NCI-H82 (cell line): ENCODE results near the gene NMNAT3.

Source experiments
- DNase-seq: peaks from one replicate; lab custom pipeline; 2025; lab: John Stamatoyannopoulos, UW

The NMNAT3 gene

DNA sequence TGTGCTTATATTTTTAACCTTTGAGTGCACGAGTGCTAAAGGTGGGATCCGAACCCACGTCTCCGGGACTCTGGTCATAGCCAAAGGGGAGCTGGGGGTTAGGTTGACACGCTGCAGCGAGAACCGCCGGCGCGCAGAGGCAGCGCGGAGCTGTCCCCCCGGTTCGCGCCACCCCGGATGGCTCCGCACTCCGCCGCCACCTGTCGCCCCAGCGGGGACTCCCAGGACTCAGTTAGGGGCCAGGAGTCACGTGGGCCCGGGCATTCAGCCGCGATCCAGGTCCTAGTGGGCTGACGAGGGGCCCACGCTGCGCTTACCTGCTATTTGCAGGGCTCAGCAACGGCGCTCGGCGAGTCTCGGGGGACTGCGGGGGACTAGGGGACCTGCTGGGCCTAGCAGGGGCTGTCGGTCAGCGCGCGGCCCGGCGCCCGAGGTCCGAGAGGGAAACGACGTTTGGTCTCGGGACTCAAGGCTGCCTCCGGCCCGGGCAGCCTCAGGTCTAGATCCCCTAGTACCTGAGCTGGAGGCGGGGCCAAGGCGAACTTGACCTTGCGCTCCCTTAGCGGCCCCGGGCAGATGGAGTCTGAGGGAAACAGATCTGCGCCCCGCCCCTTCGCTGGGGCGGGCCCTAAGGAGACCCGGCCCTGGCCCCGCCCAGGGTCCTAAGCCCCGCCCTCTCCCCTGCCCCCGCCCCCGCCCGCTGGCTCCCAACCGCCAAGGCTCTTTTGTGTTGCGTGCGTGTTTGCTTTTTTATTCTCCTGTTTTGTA is at the start of gene NMNAT3:
NMNAT3 (minus strand) TSS at position 585 of the 768 bp plus-strand sequence. CDS start 50,248 bp downstream, outside the sequence.
- DNase-seq: no peak

DNA sequence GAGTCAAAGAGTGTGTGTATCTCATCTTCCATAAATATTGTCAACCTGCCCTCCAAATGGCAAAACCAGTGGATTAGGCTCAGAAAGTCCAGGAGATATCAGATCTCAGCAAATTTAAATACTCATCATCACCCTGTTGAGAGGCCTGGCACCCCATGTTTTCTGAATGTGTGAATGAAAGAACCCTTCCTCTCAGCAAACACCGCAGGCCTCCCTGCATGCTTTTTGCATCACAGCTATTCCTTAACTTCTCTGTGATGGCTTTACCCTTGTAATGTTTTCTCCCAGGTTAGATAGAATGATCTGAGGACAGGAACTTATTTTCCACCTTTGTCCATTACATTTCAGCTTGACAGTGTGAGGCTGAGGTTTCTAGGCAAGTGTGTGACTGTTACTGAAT is 43.6 kb upstream of the NMNAT3 start:
- no peak for DNase-seq

DNA sequence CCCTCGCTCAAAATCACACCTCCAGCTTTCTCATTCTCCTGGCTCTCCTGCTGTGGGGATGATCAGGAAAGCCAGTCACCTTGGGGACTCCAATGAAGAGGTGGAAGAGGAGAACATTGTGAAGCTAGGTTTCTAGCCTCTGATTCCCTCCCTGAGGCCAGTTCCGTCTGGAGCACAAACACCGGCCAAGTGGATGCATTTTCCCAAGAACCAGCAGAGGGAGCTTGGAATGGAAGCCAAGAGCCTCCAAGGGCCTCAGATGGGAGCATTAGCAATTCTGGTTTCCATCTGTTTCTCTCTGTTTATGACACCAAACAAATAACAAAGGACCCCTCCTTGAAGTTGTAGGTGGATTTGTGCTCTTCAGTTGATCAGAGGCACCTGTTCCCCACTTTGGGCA is 40.6 kb upstream of the NMNAT3 start:
- DNase-seq: peak; percentile 77

DNA sequence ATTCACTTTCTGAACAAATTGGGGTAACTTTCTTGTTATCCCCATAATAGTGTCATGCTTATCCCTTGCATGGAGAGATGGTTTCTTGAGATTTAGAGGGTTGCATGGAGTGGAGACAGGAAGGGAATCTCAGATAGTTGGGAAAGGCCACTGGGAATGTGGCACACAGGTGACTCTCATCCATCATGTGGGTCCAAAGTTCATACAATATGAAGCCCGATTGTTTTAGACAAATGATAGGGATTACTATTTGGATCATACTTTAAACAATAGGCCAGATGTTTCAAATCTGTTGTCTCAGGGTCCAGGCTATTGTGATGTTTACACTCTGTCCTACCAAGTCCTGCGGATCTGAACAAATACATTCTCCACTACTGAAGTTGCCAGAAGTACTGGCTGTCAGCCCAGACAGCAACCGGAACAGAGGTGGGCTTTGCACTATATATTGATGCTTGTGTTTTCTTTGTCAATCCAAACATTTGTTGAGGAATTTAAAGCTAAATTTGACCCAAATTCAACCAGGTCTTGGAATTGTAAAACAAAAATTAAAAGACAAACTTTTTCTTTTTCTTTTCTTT is 39.2 kb upstream of the NMNAT3 start:
- no peak for DNase-seq

DNA sequence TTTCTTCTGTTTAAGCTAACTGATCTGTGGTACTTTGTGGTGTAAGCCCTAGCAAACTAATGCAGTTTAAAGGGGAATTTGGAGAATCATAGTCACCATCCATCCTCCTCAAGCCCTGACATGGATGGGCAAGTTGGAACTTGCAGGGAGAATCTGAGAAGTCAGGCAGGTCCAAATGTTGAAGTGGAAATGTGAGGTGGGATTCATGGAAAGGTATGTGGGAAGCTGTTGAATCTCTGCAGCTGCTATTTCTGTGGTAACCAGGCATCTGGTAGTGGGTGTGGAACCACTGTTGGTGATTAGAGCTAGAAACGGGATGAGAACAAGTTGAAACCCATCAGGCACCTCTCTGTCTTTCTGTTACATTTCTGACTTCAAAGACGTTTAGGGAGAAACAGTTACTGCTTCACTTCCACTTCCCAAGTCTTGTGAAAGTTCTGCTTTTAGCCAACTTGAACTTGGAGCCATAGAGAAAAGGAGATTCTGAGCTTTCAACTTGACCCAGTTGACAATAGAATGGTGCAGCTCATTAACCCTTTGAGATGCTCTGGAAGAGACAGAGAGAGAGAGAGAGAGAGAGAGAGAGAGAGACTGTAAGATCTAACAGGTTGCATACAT is 38.1 kb upstream of the NMNAT3 start:
- DNase-seq: no peak

DNA sequence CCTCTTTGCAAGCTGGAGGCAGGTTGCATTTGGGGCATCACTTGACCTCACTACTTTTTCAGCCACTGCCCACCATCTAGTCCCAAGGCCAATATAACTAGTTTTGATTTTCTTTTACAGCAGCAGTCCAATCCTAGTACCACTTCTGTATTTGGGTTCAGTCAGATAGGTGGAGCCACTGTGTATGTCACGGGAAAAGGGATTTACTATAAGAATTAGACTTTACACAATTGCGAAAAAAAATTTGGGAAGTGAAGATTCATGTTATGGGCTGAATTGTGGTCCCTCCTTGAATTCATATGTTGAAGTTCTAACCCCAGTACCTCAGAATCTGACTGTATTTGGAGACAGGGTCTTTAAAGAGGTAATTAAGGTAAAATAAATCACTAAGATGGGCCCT is 37.4 kb upstream of the NMNAT3 start:
- no peak for DNase-seq

DNA sequence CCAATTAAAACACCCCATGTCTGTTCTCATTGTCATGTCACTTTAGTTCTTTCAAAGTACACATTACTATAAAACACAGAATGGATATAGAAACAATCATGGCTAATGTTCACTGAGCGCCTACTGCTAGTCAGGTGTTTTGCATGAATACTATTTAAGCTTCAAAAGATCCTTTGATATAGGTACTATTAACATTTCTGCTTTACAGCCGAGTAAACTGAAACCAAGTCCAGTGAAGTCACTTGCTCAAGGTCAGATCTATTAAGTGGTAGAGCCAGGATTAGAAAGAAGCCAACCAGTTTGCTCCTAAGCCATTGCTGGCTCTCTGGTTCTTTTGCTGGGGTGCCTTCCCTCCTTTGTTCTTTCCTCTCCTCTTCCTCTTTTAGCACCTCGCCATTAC is 32.4 kb upstream of the NMNAT3 start:
- DNase-seq: peak; percentile 13

DNA sequence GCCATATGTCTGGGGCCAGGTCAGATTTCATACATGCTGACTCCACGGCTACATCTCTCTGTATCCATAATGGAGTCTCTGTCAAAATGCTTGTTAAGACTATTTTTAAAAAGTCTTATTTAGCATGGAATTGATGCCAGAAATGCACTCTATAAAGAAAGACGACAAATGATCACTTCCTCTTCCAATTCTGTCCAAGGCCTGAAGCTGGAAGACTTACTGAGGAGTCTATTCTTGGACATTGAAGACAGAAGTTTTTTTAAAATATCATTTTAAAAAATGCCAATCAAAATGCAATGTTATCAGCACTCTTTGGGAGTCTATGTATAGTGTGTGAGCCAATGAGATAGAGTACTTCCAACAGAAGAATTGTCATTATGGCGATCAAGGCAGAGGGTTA is 27.9 kb upstream of the NMNAT3 start:
- DNase-seq: no peak

DNA sequence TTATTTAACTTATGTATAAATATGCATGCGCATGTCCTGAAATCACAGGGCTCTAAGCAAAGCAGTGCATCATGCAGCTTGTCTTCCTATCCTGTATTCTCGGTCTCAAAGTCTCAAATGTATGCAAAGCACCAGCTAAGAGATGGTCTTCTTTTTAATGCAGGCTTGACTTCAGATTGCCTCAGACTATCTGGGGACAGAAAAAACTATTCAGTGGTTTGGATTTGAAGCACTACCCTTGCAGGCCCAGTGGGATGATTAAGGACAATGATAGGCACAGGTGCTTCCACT is 18.5 kb upstream of the NMNAT3 start:
- no peak for DNase-seq

DNA sequence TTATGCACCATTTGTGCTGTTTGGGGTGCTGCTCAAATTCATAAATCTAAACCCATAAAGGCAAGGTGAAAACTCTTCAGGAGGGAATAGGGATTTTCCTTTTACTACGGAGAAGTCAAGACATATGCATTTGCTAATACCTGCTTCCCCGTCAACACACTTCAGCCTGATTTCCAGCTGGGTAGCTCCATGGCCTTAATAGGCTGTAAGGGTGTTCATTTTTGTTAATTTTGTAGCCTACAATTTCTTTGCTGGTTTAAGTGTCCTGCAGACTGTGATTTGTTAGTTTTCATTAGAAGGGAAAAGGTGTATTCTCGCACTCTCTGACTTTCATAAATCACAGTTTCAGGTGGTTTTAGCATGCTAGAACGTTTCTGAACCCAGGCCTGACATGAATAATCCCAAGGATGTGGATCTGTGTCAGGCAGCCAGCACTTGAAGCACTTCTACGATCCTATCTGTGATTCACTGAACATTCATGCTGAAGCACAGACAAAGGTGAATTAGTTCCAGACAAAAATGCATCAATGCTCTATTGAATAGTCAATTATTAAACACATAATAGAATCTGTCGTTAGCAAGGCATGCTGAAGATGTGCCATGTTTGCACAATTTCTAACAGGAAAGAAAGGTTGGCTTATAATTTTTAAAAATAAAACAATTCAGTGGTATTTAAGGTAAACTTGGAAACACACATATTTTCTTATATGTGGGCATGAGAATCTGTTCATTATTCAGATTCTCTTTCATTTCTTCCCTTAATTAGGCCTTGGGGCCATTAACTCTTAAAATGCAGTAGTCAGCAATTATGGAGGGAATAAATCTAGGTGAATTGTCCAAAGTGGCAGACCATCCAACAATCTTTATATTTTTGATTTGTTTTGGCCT is 17.9 kb upstream of the NMNAT3 start:
- DNase-seq: no peak

DNA sequence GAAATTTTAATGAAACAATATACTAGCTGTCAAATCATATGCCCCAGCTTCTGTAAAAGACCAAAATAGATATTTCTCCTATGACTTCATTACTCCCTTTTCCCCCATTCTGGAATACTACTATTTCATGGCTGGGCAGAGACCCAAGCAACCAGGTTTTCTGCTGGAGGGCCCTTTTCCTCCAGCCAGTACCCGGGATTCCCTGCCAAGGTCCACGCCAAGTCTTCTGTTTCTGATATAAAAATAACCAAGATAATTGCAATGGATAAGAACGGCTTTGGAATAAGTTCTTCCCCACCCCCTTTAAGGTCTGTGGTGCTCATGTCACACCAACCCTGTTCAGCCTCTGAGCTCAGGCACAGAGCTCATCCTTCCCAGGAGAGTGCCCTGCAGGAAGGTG is 17.2 kb upstream of the NMNAT3 start:
- DNase-seq: no peak

DNA sequence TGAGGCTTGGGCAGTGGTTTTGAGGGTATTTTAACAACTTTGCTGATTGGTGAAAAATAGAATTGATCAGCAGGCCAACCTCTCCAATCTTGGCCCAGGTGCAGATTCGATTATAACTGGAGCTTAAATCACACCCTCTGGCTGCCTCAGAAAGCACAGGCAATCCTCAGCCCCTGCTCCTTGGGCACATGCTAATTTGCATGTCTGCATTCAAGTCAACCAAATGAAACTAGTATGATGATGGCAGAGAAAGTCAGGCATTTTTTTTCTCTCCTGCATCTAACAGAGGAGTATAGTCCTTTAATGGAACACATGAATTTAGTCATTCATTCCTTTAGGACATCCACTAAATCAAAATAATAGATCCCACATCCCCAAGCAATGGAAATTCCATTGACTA is 16.8 kb upstream of the NMNAT3 start:
- no peak for DNase-seq

DNA sequence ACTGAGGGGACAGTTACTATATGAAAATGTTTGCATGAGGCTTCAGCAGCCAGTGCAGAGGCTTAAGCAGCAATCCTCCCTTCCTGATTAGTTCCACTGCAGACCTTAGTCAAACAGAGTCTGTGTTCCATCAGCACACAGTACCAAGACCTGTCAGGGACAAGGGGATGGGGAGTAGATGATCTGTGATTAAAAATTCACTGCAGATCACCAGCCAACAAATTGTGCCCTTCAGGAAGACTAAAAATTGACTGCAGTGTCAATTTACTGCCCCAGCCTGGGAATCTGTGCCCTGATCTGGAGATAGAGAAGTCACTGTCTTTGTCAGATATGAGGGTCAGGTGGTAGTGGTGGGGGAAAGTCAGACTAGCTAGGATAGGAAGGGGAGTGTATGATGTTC is 13.8 kb upstream of the NMNAT3 start:
- no peak for DNase-seq

DNA sequence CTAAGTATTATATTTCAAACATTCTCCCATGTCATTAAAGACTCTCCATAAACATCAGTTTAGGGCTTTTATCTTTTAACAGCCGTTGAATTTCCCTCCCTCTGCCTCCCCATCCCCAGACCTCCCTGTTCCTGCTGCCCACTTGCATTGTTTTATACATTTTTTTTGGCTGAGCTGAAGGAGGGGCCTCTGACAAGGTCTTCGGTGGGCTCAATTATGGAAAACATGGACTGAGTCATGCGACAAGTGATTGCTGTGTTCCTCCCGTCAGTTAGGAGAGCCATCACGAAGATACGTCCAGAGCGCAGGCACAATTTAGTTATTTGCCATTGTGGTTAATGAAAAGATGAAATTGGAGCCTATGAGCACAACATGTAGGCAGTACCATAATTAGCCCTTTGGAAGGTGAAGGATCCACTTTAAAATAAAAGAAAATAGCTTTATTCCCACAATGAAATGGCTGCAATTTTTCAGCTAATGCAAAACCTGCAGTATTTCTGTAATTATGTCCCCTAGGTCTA is 12.0 kb upstream of the NMNAT3 start:
- no peak for DNase-seq

DNA sequence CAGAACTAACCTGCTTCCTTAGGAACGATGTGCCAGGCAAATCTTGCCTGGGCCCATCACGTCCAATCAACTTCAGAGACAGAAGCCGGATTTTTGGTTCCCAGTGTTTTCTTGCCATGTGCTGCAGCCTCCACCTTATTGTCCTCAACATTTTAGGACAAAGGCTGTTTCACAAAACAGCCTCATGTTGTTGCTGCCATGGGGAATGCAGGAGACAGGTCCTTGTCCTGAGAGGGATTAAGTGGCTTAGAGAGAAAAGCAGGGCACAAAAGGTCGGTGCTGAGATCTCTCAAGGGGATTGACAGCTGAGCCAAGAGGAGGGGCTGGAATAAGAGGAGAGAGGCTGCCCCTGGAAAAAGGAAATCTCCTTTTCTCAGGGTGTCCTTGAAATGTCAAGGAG is 11.3 kb upstream of the NMNAT3 start:
- DNase-seq: peak; percentile 96

DNA sequence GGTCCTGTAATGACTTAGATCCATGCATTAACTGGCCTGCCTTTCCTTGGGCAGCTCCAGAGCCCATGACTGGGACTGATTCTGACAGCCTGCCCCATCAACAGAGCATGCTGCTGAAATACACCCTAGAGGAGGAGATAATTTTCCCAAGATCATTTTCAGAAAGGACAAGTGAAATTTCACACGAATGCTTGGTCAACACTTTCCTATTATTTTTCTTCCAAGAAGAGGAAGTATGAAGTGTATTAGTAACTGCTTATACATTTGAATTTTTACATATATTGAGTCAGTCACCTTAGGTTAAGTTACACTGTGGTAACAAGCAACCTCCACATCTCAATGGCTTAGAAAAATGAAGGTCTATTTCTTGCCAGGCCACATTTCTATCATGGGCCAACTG is 9.7 kb upstream of the NMNAT3 start:
- no peak for DNase-seq

DNA sequence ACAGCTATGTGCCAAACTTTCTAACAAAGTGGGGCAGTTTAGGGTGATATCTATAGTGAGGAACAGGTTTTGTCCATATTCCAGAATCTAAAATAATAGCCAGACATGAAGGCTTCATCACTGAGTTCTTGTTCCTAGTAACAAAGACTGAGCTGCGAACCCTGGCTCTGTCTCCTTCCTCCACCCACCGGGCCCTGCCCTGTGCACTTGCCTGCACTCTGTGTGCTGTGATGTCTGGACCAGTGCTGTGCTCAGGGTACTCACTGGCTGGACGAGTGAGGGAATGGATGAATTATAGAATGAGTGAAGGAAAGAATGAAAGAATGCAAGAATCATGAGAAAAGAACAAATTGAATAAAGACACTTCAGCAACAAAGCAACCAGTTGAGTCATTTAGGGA is 8.9 kb upstream of the NMNAT3 start:
- DNase-seq: no peak

DNA sequence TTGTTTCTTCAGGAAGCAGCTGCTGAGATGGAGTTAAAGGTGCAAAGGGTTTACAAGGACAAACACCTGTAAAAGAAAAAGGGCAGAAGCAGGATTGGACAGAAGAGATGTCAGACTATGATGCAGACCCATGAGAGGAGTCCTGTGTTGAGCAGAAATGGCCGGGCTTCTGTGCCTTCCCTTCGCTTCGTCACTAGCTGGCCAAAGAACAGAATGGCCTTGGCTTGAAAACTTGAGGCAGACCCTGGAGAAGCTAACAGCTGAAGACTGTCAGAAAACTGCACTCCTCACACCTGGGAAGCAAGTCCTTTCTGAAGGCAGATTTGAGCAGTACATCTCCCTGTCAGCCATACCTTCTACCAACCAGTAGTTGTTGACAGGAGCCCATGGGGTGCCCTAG is 8.4 kb upstream of the NMNAT3 start:
- DNase-seq: no peak

DNA sequence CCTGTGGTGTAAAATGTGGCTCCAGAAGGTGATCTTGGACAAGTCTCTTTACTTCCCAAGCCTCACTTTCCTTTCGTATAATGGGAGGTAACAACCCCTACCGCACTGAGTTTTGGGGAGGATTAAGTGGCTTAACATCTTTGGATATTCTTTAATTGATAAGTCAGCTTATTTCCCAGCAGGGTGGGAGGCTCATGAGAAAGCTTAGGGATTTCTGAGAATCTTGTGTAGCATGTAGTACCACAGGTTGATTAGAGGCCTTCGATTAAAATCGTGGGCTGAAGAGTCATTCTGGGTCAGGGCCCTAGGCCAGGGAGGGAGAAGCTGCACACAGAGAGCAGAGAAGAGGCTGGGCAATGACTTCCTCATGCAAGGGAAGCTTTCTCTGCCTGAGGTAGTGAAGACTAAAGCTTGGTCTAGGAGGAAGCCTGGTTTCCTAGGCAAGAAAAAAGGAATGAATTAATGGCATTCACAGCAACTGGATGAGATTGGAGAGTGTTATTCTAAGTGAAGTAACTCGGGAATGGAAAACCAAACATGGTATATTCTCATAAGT is 1.5 kb upstream of the NMNAT3 start:
- peak; percentile 57 for DNase-seq

DNA sequence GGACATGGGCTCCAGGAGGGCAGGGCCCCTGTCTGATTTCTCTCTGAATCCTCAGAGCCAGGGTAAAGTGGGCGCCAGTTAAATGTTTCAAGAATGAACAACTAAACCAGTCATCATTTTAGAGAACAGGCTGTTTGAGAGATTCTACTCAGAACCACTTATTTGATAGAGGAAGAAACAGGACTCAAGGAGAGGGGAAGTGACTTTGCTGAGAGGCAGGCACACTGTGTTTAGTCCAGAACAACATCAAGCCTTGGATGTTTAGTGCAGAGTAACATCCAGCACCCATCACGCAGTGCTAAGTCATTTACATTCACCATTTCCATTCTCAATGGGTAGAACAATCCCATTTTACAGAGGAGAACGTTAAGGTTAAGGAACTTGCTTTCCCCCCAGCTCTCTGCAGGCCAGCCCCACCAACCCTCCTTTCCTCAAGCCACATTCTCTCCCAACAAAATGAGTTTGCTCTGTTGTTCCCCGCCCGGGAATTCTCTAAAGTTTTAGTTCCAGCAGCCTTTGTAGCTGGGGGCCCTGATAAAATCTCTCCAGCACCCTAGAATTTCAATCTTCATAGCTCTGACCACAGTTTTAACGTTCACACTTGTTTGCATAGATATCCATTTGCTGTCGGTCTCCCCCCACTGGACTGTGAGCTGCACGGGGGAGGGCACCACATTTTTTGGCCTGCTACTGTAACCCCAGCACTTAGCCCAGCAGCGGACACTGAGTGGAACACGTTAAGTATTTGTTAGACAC is 962 bp downstream of the NMNAT3 start:
- no peak for DNase-seq

DNA sequence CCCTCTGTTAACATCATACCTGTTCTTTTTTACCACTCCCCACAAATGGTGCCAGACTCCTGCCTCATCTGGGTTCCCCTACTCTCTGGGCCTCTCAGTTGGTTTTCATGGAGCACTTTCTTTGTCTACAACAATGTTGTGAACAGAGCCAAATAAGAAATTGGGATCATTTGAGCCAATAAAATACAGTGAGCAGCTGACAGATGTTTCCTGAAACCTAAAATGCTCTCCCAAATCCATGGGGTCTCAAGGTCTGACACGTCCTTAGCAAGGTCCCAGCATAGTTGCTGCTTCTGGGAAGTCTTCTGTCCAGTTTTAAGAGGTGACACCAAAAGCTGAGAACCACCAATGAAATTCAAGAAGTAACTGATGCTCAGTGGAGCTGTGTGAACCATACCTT is 1.7 kb downstream of the NMNAT3 start:
- no peak for DNase-seq
